Activated naive CD8-positive, alpha-beta T cell (primary cell): ENCODE measurements around the gene PLXNA2.

ENCODE experiments used
- H3K27ac Mint-ChIP-seq: one replicate; pipeline ENCODE4 v1.8.0; 2021; ENCODE audit warnings: mixed read lengths
- H3K27me3 Mint-ChIP-seq: one replicate; pipeline ENCODE4 v1.8.0; 2021; ENCODE audit warnings: mixed read lengths
- H3K36me3 Mint-ChIP-seq: one replicate; pipeline ENCODE4 v1.8.0; 2021; ENCODE audit warnings: mixed read lengths
- H3K4me1 Mint-ChIP-seq: one replicate; pipeline ENCODE4 v1.8.0; 2021; ENCODE audit warnings: low read depth, mixed read lengths
- H3K4me3 Mint-ChIP-seq: one replicate; pipeline ENCODE4 v1.8.0; 2021; ENCODE audit warnings: mild to moderate bottlenecking, mixed read lengths
- H3K9me3 Mint-ChIP-seq: one replicate; pipeline ENCODE4 v1.8.0; 2021; ENCODE audit warnings: low read depth, mixed read lengths

PLXNA2 gene

GRCh38 chr1:208120431-208120790, 123.8 kb downstream of the PLXNA2 start:
- H3K4me1 Mint-ChIP-seq: no peaks in the 10 kb centered on the region
- H3K9me3 Mint-ChIP-seq: no peaks in the 10 kb centered on the region
- H3K4me3 Mint-ChIP-seq: no peak overlapping the region
- H3K36me3 Mint-ChIP-seq: no peaks in the 10 kb centered on the region
- H3K27me3 Mint-ChIP-seq: no peaks in the 10 kb centered on the region
- H3K27ac Mint-ChIP-seq: no peak overlapping the region

GRCh38 chr1:208118841-208119606, 125.2 kb downstream of the PLXNA2 start:
- Mint-ChIP-seq H3K9me3 (no peaks in the 10 kb centered on the region), H3K27ac (no peak overlapping the region), H3K4me3 (no peak overlapping the region), H3K4me1 (no peaks in the 10 kb centered on the region), H3K27me3 (peaks cover 1% of the 10 kb centered on the region), H3K36me3 (no peaks in the 10 kb centered on the region)

- Mint-ChIP-seq H3K36me3 (no peaks in the 10 kb centered on the region), H3K4me1 (no peaks in the 10 kb centered on the region), H3K27ac (no peak overlapping the region), H3K27me3 (peaks cover 1% of the 10 kb centered on the region), H3K4me3 (no peak overlapping the region), H3K9me3 (no peaks in the 10 kb centered on the region)
Measured at GRCh38 chr1:208118306-208118705, 125.9 kb downstream of the PLXNA2 start.

GRCh38 chr1:208117826-208118225, 126.4 kb downstream of the PLXNA2 start:
- Mint-ChIP-seq H3K36me3 (no peaks in the 10 kb centered on the region), H3K4me1 (no peaks in the 10 kb centered on the region), H3K9me3 (no peaks in the 10 kb centered on the region), H3K27me3 (peaks cover 1% of the 10 kb centered on the region), H3K27ac (no peak overlapping the region), H3K4me3 (no peak overlapping the region)

GRCh38 chr1:208117409-208117808, 126.8 kb downstream of the PLXNA2 start:
- Mint-ChIP-seq H3K4me1 (no peaks in the 10 kb centered on the region), H3K4me3 (no peak overlapping the region), H3K27me3 (peaks cover 1% of the 10 kb centered on the region), H3K9me3 (no peaks in the 10 kb centered on the region), H3K27ac (no peak overlapping the region), H3K36me3 (no peaks in the 10 kb centered on the region)

- H3K27ac Mint-ChIP-seq: no peak overlapping the region
Measured at GRCh38 chr1:208115924-208116640, 128.1 kb downstream of the PLXNA2 start.

GRCh38 chr1:208113011-208113410, 131.2 kb downstream of the PLXNA2 start:
- Mint-ChIP-seq H3K9me3 (no peaks in the 10 kb centered on the region), H3K4me3 (no peak overlapping the region), H3K27me3 (peaks cover 1% of the 10 kb centered on the region), H3K36me3 (no peaks in the 10 kb centered on the region), H3K4me1 (no peaks in the 10 kb centered on the region), H3K27ac (no peak overlapping the region)

More at GRCh38 chr1:208115924-208116640, 128.1 kb downstream of the PLXNA2 start:
- Mint-ChIP-seq H3K27me3 (peaks cover 1% of the 10 kb centered on the region), H3K36me3 (no peaks in the 10 kb centered on the region), H3K4me1 (no peaks in the 10 kb centered on the region), H3K4me3 (no peak overlapping the region), H3K9me3 (no peaks in the 10 kb centered on the region)

GRCh38 chr1:208112401-208112800, 131.8 kb downstream of the PLXNA2 start:
- Mint-ChIP-seq H3K27ac (no peak overlapping the region), H3K4me1 (no peaks in the 10 kb centered on the region), H3K27me3 (peaks cover 1% of the 10 kb centered on the region), H3K36me3 (no peaks in the 10 kb centered on the region), H3K4me3 (no peak overlapping the region), H3K9me3 (no peaks in the 10 kb centered on the region)

- Mint-ChIP-seq H3K27me3 (peaks cover 1% of the 10 kb centered on the region), H3K9me3 (no peaks in the 10 kb centered on the region), H3K27ac (no peak overlapping the region), H3K4me3 (no peak overlapping the region), H3K4me1 (no peaks in the 10 kb centered on the region), H3K36me3 (no peaks in the 10 kb centered on the region)
Measured at GRCh38 chr1:208111646-208112190, 132.5 kb downstream of the PLXNA2 start.

- Mint-ChIP-seq H3K9me3 (no peaks in the 10 kb centered on the region), H3K27ac (no peak overlapping the region), H3K27me3 (peaks cover 1% of the 10 kb centered on the region), H3K4me1 (no peaks in the 10 kb centered on the region), H3K36me3 (no peaks in the 10 kb centered on the region), H3K4me3 (no peak overlapping the region)
Measured at GRCh38 chr1:208110296-208110695, 133.9 kb downstream of the PLXNA2 start.

- no peaks in the 10 kb centered on the region for H3K9me3 Mint-ChIP-seq
- no peak overlapping the region for H3K27ac Mint-ChIP-seq
- H3K4me3 Mint-ChIP-seq: no peak overlapping the region
- no peaks in the 10 kb centered on the region for H3K4me1 Mint-ChIP-seq
- H3K27me3 Mint-ChIP-seq: no peaks in the 10 kb centered on the region
- no peaks in the 10 kb centered on the region for H3K36me3 Mint-ChIP-seq
Measured at GRCh38 chr1:208108646-208109330, 135.4 kb downstream of the PLXNA2 start.

GRCh38 chr1:208108213-208108608, 136.0 kb downstream of the PLXNA2 start:
- Mint-ChIP-seq H3K27ac (no peak overlapping the region), H3K4me1 (no peaks in the 10 kb centered on the region), H3K27me3 (no peaks in the 10 kb centered on the region), H3K9me3 (no peaks in the 10 kb centered on the region), H3K4me3 (no peak overlapping the region), H3K36me3 (no peaks in the 10 kb centered on the region)

- Mint-ChIP-seq H3K27me3 (no peaks in the 10 kb centered on the region), H3K4me1 (no peaks in the 10 kb centered on the region), H3K36me3 (no peaks in the 10 kb centered on the region), H3K4me3 (no peak overlapping the region), H3K27ac (no peak overlapping the region), H3K9me3 (no peaks in the 10 kb centered on the region)
Measured at GRCh38 chr1:208107425-208108212, 136.6 kb downstream of the PLXNA2 start.

GRCh38 chr1:208106218-208106617, 138.0 kb downstream of the PLXNA2 start:
- Mint-ChIP-seq H3K4me1 (no peaks in the 10 kb centered on the region), H3K27ac (no peak overlapping the region), H3K4me3 (no peak overlapping the region), H3K36me3 (no peaks in the 10 kb centered on the region), H3K9me3 (no peaks in the 10 kb centered on the region), H3K27me3 (no peaks in the 10 kb centered on the region)
